PC-3 (cell line): Measurements from ENCODE around the gene GGACT.

Source experiments
- EZH2phosphoT487 ChIP-seq: fragments of 300-600 bp; sonication (generic); IDR thresholded peaks from 2 replicates; pipeline ENCODE4 v1.6.1; 2018; ENCODE audit warnings: mild to moderate bottlenecking, antibody characterized with exemption, low read length, borderline replicate concordance
- TF ChIP-seq, protein P1 (sequence below): fragments of 300-600 bp; sonication (generic); conservative IDR thresholded peaks from 2 replicates; pipeline ENCODE4 v1.5.1; 2017; ENCODE audit warnings: antibody characterized with exemption, low read depth, mild to moderate bottlenecking, low read length

DNA sequence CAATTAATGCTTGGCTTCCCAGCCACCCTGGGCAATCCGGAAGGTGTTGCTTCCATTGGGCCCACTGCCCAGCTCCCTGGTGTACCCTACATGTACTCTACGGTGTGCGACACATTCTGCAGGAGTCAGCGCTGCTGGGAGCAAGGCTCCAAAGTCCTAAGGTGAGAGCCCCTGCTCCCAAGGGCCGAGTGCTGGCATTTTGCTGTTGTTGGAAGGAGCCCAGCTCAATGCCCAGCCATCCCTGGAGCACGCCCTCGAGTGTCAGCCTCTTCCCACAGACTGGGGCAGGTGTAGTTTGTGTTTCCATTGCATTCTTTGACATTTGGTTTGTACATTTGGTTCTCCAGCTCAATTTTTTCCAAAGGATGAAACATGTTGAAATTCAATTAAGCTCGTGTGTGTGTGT lies 64.6 kb downstream of the GGACT start:
- TF ChIP-seq, protein P1, sequence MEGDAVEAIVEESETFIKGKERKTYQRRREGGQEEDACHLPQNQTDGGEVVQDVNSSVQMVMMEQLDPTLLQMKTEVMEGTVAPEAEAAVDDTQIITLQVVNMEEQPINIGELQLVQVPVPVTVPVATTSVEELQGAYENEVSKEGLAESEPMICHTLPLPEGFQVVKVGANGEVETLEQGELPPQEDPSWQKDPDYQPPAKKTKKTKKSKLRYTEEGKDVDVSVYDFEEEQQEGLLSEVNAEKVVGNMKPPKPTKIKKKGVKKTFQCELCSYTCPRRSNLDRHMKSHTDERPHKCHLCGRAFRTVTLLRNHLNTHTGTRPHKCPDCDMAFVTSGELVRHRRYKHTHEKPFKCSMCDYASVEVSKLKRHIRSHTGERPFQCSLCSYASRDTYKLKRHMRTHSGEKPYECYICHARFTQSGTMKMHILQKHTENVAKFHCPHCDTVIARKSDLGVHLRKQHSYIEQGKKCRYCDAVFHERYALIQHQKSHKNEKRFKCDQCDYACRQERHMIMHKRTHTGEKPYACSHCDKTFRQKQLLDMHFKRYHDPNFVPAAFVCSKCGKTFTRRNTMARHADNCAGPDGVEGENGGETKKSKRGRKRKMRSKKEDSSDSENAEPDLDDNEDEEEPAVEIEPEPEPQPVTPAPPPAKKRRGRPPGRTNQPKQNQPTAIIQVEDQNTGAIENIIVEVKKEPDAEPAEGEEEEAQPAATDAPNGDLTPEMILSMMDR, result no peak
- TF ChIP-seq EZH2phosphoT487, result no peak
